Stimulated activated CD4-positive, alpha-beta T cell treated with anti-CD3 and anti-CD28 coated beads, TNF-alpha, amount 100 ng/mL, for 1 hour (primary cell): Measurements from ENCODE around the gene NTSR1.

Source experiments
- DNase-seq, 3 donors: peaks; one replicate each; pipeline ENCODE4 v3.0.0-alpha.2; 2020; ENCODE audit warnings: low read depth in 3 of 3, low spot score in 1 of 3

The NTSR1 gene

DNA sequence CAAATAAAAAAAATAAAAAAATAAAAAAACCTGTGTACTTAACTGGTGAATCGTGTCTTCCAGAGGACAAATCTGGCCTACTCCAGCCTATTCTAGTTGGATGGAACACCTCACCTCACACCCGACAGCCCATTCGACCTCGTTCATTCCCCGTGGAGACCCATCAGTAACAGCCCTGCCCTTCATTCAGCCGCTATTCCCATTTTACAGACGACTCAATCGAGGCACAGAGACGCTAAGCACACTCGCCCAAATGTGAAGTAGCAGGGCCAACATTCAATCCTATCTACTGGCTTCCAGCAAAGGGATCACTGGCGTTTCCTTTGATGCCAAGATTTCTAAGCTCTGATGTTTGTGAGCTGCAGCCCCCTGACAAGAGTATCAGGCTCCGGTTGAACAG lies 1.8 kb upstream of the NTSR1 start:
- DNase-seq = no peak

DNA sequence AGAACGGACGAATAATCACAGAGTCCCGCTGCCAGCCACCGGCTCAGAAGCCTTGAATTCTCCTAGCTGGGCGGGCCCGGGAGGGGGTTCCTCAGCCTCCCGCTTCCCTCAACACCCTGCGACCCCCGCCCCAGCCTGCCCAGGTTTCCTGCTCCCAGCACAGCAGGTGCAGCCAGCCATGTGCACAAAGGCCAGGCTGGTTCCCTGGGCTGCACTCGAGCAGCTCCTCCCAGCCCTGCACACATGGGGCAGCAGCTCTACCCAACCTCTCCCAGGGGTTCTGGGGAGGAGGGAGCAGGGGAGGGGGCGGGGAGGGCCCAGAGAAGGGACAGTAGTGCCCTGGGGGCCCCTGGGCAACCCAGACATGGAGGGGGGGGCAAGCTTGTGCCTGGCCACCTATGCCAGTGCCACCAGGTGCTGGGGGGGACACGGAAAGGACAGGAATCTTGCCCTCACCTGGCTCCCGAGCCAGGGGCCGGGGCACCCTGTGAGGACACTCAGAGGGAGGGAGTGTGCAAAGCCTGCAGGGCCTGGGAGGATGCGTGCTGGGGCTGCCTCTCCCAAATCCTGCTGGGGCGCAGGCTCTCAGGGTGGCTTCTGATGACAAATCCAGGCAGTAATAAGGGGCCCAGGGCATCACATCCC lies 1.2 kb upstream of the NTSR1 start:
- DNase-seq = no peak

GRCh38 chr20:62707921-62708521 lies 615 bp upstream of the NTSR1 start:
- no peak for DNase-seq

DNA sequence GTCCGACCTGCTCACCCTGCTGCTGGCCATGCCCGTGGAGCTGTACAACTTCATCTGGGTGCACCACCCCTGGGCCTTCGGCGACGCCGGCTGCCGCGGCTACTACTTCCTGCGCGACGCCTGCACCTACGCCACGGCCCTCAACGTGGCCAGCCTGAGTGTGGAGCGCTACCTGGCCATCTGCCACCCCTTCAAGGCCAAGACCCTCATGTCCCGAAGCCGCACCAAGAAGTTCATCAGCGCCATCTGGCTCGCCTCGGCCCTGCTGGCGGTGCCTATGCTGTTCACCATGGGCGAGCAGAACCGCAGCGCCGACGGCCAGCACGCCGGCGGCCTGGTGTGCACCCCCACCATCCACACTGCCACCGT lies 885 bp downstream of the NTSR1 start:
- no peak for DNase-seq

- no peak for DNase-seq
Observed at GRCh38 chr20:62710221-62710885, 1.7 kb downstream of the NTSR1 start.

GRCh38 chr20:62710886-62711702 lies 2.5 kb downstream of the NTSR1 start:
- no peak for DNase-seq

GRCh38 chr20:62711703-62712101 lies 3.1 kb downstream of the NTSR1 start:
- no peak for DNase-seq

- no peak for DNase-seq
Observed at GRCh38 chr20:62712606-62713005, 4.0 kb downstream of the NTSR1 start.

DNA sequence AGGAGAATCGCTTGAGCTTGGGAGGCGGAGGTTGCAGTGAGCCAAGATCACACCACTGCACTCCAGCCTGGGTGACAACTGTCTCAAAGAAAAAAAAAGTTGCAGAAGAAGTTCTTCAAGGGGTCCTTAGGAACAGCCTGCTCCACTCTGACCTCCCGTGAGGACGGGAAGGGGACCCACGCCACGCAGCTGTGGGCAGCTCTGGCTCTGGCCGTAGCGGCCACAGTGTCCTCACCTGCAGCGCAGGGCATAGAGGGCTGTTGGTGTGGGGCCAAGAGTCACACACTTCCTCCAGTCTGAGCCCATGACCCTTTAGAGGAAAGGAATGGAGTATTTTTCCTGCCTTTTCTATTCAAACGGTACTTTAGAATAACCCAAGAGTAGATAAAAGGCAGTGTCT lies 5.4 kb downstream of the NTSR1 start:
- DNase-seq = no peak

- no peak for DNase-seq
Observed at GRCh38 chr20:62714799-62715198, 6.2 kb downstream of the NTSR1 start.

GRCh38 chr20:62715201-62715600 lies 6.6 kb downstream of the NTSR1 start:
- DNase-seq = no peak

- DNase-seq = no peak
Observed at GRCh38 chr20:62716198-62716940, 7.7 kb downstream of the NTSR1 start.

- no peak for DNase-seq
Observed at GRCh38 chr20:62716941-62717310, 8.3 kb downstream of the NTSR1 start.

DNA sequence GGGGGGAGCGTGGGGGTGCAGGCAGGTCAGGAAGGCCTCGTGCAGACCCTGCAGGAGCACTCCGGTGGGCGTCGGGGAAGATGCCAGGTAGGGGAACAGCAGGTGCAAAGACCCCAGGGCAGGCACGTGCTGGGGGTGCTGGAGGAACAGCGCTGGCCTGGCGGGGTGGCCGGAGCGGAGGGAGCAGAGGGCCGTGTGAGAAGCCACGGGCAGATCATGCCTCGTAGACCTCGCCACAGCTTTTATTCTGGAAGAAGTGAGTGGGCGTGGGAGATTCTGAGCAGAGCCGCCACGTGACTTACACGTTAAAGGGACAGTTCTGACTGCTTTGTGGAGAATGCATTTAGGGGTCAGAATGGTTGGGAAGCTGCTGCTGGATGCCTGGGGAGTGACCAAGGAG lies 9.3 kb downstream of the NTSR1 start:
- no peak for DNase-seq

DNA sequence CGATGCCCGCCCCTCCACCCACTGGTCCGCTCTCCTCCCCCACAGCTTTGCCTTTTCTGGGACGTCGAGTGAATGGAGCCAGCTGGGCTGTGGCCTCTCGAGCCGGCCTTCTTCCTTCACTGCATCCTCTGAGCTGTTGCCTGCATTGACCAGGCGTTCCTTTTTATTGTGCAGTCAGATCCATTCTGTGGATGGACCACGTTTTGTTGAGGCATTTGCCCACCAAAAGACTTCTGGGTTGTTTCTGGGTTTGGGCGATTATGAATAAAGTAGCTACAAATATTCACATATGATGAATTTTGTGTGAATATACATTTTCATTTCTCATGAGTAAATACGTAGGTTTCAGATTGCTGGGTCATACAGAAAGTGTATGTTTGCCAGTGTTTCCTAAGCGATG lies 9.9 kb downstream of the NTSR1 start:
- no peak for DNase-seq

DNA sequence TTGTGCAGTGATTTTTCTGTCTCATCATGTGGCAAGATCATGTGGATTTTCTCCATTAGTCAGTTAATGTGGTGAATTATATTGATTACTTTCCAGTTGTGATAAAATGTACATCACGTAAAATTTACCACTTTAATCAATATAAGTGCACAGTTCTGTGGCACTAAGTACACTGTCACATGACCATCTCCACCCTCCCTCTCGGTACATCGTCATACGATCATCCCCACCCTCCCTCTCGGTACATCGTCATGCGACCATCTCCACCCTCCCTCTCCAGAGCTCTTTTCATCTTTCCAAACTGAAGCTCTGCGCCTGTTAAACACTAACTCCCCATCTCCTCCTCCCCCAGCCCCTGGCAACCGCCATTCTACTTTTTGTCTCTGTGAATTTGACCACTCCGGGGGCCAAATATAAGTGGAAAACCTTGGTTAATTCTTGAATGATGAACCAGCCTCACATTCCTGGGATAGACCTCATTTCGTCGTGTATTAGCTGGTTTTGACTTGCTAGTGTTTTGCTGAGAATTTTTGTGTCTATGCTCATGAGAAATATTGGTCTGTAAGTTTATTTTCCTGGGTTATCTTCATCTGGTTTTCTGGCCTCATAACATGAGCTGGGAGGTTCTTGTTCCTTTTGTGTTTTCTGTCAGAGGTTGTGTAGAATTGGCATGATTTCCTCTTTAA lies 10.8 kb downstream of the NTSR1 start:
- DNase-seq = no peak

DNA sequence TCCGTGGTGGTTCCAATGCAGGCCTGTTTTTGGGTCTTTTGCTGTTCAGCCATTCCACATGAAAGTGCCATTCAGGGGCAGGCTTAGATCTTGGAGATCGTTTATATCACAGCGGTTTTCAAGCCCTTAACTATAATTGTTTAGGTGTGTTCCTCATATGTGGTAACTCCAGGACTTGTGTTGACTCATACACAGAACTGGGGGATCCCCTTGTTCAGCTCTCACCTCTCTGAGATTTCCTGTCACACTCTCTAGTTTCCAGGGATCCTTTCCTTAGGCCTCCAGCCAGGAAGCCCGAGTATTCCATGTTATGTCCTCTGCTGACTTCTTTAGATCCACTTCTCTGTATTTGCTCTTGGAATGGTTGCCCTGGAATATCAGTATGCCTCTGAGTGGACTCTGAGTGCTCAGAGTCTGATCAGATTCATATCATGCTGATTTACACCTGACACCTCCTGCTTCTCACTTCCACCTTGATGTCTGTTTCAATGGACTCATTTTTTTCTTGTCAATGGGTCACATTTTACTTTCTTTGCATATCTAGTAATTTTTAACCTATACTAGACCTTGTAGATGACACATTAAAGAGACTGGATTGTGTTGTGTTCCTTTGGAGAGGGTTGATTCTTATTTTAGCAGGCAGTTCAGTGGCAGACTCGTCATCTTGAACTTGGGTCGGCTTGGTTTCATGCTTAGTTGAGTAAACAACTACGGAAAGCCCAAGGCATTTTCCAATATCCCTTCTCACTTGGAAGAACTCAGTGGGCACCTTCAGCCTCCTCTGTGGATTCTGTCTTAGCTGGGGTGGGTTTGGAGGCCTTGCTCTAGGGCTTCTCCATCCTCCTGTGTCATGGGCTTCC lies 13.1 kb downstream of the NTSR1 start:
- no peak for DNase-seq

- no peak for DNase-seq
Observed at GRCh38 chr20:62722627-62723026, 14.0 kb downstream of the NTSR1 start.

- DNase-seq = no peak
Observed at GRCh38 chr20:62723351-62723750, 14.7 kb downstream of the NTSR1 start.
